WTC11 (cell line): ENCODE results near the gene ATP11A. TPM values are rescaled to one million over a fixed set of nuclear protein-coding genes. Genes with fewer than 3 reads are reported as not detected.

Source experiments
- ATAC-seq: fragments of 200-7000 bp; cut with Tn5 transposase; 2 replicates; pipeline ENCODE4 v1.10.0; 2021; ENCODE audit warnings: mild to moderate bottlenecking, moderate library complexity
- CTCF ChIA-PET: fragments of 300-600 bp; sonication (Branson Sonifier 250); formaldehyde crosslinking; loops from one replicate; lab custom pipeline; 2021; ENCODE audit warnings: antibody characterized with exemption; lab: Charles Lee
- POLR2A ChIA-PET: fragments of 350-600 bp; sonication (Branson Sonifier 250); formaldehyde crosslinking; loops from one replicate; lab custom pipeline; 2021; ENCODE audit warnings: antibody characterized with exemption; lab: Charles Lee
- DNase-seq: peaks from one replicate; pipeline ENCODE4 v3.0.0; 2021; ENCODE audit warnings: low spot score
- H3K27ac Mint-ChIP-seq: 2 replicates; pipeline ENCODE4 v1.8.0; 2021; ENCODE audit warnings: mixed read lengths
- H3K27me3 Mint-ChIP-seq: 2 replicates; pipeline ENCODE4 v1.8.0; 2021; ENCODE audit warnings: low read depth, mild to moderate bottlenecking, moderate library complexity, mixed read lengths
- H3K36me3 Mint-ChIP-seq: 2 replicates; pipeline ENCODE4 v1.8.0; 2021; ENCODE audit warnings: mixed read lengths
- H3K4me1 Mint-ChIP-seq: 2 replicates; pipeline ENCODE4 v1.8.0; 2022; ENCODE audit warnings: mixed read lengths
- H3K4me3 Mint-ChIP-seq: 2 replicates; pipeline ENCODE4 v1.8.0; 2021; ENCODE audit warnings: mild to moderate bottlenecking, moderate library complexity, mixed read lengths
- H3K9me3 Mint-ChIP-seq: 2 replicates; pipeline ENCODE4 v1.8.0; 2021; ENCODE audit warnings: mixed read lengths
- CREM ChIP-seq: sonication (generic); formaldehyde crosslinking; IDR thresholded peaks from 2 replicates; pipeline ENCODE4 v1.8.1; 2022; ENCODE audit warnings: mild to moderate bottlenecking, missing genetic modification reagents, moderate library complexity
- ETV6 ChIP-seq: sonication (generic); formaldehyde crosslinking; IDR thresholded peaks from 2 replicates; pipeline ENCODE4 v1.8.1; 2022; ENCODE audit warnings: mild to moderate bottlenecking, missing genetic modification reagents
- FOXP1 ChIP-seq: sonication (generic); formaldehyde crosslinking; IDR thresholded peaks from 2 replicates; pipeline ENCODE4 v1.8.0; 2022; ENCODE audit warnings: missing genetic modification reagents, mild to moderate bottlenecking, moderate library complexity, borderline replicate concordance
- GTF2I ChIP-seq: fragments of 250-450 bp; sonication (Bioruptor Pico); conservative IDR thresholded peaks from 2 replicates; pipeline ENCODE4 v1.4.0; 2021; ENCODE audit warnings: mild to moderate bottlenecking
- IRF2 ChIP-seq: sonication (generic); formaldehyde crosslinking; IDR thresholded peaks from 2 replicates; pipeline ENCODE4 v1.8.0; 2022; ENCODE audit warnings: low read depth, missing genetic modification reagents, borderline replicate concordance
- JAZF1 ChIP-seq: fragments of 250-450 bp; sonication (Bioruptor Pico); IDR thresholded peaks from 2 replicates; pipeline ENCODE4 v1.9.0; 2021; ENCODE audit warnings: moderate library complexity, mild to moderate bottlenecking, inconsistent platforms
- KAT7 ChIP-seq: sonication (generic); formaldehyde crosslinking; IDR thresholded peaks from 2 replicates; pipeline ENCODE4 v1.8.1; 2023; ENCODE audit warnings: missing genetic modification reagents, mild to moderate bottlenecking, borderline replicate concordance
- NR1H2 ChIP-seq: sonication (generic); formaldehyde crosslinking; IDR thresholded peaks from 2 replicates; pipeline ENCODE4 v1.9.0; 2021; ENCODE audit warnings: mild to moderate bottlenecking, moderate library complexity, missing genetic modification reagents
- OVOL2 ChIP-seq: fragments of 250-450 bp; sonication (Bioruptor Pico); IDR thresholded peaks from 2 replicates; pipeline ENCODE4 v1.9.0; 2021; ENCODE audit warnings: mild to moderate bottlenecking, borderline replicate concordance
- SMAD4 ChIP-seq: sonication (generic); formaldehyde crosslinking; IDR thresholded peaks from 2 replicates; pipeline ENCODE4 v1.8.0; 2022; ENCODE audit warnings: mild to moderate bottlenecking, missing genetic modification reagents
- ZNF219 ChIP-seq: sonication (generic); formaldehyde crosslinking; IDR thresholded peaks from 2 replicates; pipeline ENCODE4 v1.8.0; 2023; ENCODE audit warnings: missing genetic modification reagents, mild to moderate bottlenecking, borderline replicate concordance
- ZNF423 ChIP-seq: fragments of 250-450 bp; sonication (Bioruptor Pico); IDR thresholded peaks from 2 replicates; pipeline ENCODE4 v2.1.2; 2022; ENCODE audit warnings: mild to moderate bottlenecking, moderate library complexity
- total RNA-seq: library from RNA; stranded (reverse); gene quantifications from 3 replicates; pipeline ENCODE4 v1.2.3, GENCODE V29; 2021
- TF ChIP-seq, protein P1 (sequence below): fragments of 250-450 bp; sonication (Bioruptor Pico); IDR thresholded peaks from 2 replicates; pipeline ENCODE4 v1.9.0; 2021; ENCODE audit warnings: mild to moderate bottlenecking, borderline replicate concordance
- TF ChIP-seq, protein P2 (sequence below): fragments of 250-450 bp; sonication (Bioruptor Pico); IDR thresholded peaks from 2 replicates; pipeline ENCODE4 v1.9.0; 2021; ENCODE audit warnings: mild to moderate bottlenecking
- TF ChIP-seq, protein P3 (sequence below): sonication (generic); formaldehyde crosslinking; IDR thresholded peaks from 2 replicates; pipeline ENCODE4 v1.8.1; 2022; ENCODE audit warnings: missing genetic modification reagents, borderline replicate concordance
- TF ChIP-seq, protein P4 (sequence below): sonication (generic); formaldehyde crosslinking; IDR thresholded peaks from 2 replicates; pipeline ENCODE4 v1.8.1; 2022; ENCODE audit warnings: mild to moderate bottlenecking, moderate library complexity, missing genetic modification reagents
- TF ChIP-seq, protein P5 (sequence below): sonication (generic); formaldehyde crosslinking; IDR thresholded peaks from 2 replicates; pipeline ENCODE4 v1.8.1; 2023; ENCODE audit warnings: mild to moderate bottlenecking, missing genetic modification reagents
- TF ChIP-seq, protein P6 (sequence below): sonication (generic); formaldehyde crosslinking; IDR thresholded peaks from 2 replicates; pipeline ENCODE4 v1.8.0; 2022; ENCODE audit warnings: mild to moderate bottlenecking, missing genetic modification reagents
- TF ChIP-seq, protein P7 (sequence below): sonication (generic); formaldehyde crosslinking; IDR thresholded peaks from 2 replicates; pipeline ENCODE4 v1.8.1; 2022; ENCODE audit warnings: low read depth, mild to moderate bottlenecking, moderate library complexity, missing genetic modification reagents, borderline replicate concordance
- TF ChIP-seq, protein P8 (sequence below): sonication (generic); formaldehyde crosslinking; IDR thresholded peaks from 2 replicates; pipeline ENCODE4 v1.8.0; 2022; ENCODE audit warnings: mild to moderate bottlenecking, missing genetic modification reagents
- TF ChIP-seq, protein P9 (sequence below): sonication (generic); formaldehyde crosslinking; IDR thresholded peaks from 2 replicates; pipeline ENCODE4 v1.8.0; 2022; ENCODE audit warnings: mild to moderate bottlenecking, missing genetic modification reagents

ATP11A gene
- total RNA-seq, 1 experiment from 2014 or later = 100 TPM

DNA sequence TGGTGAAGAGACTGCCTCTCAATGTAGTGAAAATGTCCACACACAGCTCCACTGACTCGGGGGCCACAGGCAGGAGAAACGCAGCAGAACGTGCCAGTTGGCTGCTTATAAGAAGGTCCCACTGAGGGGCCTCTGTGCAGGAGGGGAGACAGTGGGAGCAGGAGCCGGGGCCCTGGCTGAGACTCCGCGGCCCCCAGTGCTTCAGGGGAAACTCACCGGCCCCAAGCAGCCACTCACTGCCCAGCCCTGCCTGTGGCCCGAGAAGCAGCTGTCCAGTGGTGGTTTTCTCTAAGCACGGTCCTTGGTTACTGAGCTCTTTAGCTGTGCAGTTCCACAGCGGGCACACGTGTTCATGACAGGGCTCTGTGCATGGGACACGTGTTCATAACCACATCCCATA, 187.2 kb downstream of the ATP11A start:
- no peak for ATAC-seq

DNA sequence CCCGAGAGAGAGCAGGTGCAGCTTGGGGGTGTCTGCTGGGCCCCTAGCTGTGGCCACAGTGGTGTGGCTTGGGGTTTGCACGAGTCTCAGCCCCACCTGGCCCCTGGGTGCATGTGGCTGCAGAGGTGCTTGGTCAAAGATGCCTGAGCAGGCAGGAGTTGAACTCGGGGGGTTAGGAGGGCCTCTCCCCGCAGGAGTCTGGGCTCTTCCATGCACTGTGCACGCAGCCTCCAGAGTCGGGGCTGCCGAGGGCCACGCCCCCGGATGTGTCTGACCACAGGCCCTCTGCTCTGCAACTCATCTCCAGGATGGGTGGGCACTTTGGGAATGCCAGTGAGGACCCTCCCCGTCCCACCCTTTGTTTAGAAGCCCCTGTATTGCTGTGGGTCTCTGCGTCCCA, 187.7 kb downstream of the ATP11A start:
- ChIA-PET POLR2A (no interaction called here), CTCF (no interaction called here)
- peaks cover 41% of the 10 kb centered on the region for H3K36me3 Mint-ChIP-seq
- TF ChIP-seq, protein P1, sequence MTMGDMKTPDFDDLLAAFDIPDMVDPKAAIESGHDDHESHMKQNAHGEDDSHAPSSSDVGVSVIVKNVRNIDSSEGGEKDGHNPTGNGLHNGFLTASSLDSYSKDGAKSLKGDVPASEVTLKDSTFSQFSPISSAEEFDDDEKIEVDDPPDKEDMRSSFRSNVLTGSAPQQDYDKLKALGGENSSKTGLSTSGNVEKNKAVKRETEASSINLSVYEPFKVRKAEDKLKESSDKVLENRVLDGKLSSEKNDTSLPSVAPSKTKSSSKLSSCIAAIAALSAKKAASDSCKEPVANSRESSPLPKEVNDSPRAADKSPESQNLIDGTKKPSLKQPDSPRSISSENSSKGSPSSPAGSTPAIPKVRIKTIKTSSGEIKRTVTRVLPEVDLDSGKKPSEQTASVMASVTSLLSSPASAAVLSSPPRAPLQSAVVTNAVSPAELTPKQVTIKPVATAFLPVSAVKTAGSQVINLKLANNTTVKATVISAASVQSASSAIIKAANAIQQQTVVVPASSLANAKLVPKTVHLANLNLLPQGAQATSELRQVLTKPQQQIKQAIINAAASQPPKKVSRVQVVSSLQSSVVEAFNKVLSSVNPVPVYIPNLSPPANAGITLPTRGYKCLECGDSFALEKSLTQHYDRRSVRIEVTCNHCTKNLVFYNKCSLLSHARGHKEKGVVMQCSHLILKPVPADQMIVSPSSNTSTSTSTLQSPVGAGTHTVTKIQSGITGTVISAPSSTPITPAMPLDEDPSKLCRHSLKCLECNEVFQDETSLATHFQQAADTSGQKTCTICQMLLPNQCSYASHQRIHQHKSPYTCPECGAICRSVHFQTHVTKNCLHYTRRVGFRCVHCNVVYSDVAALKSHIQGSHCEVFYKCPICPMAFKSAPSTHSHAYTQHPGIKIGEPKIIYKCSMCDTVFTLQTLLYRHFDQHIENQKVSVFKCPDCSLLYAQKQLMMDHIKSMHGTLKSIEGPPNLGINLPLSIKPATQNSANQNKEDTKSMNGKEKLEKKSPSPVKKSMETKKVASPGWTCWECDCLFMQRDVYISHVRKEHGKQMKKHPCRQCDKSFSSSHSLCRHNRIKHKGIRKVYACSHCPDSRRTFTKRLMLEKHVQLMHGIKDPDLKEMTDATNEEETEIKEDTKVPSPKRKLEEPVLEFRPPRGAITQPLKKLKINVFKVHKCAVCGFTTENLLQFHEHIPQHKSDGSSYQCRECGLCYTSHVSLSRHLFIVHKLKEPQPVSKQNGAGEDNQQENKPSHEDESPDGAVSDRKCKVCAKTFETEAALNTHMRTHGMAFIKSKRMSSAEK (CRISPR knock-in tag) = no peak
- TF ChIP-seq SMAD4 (CRISPR knock-in tag) (no peak), KAT7 (CRISPR knock-in tag) (no peak)
- TF ChIP-seq, protein P2, sequence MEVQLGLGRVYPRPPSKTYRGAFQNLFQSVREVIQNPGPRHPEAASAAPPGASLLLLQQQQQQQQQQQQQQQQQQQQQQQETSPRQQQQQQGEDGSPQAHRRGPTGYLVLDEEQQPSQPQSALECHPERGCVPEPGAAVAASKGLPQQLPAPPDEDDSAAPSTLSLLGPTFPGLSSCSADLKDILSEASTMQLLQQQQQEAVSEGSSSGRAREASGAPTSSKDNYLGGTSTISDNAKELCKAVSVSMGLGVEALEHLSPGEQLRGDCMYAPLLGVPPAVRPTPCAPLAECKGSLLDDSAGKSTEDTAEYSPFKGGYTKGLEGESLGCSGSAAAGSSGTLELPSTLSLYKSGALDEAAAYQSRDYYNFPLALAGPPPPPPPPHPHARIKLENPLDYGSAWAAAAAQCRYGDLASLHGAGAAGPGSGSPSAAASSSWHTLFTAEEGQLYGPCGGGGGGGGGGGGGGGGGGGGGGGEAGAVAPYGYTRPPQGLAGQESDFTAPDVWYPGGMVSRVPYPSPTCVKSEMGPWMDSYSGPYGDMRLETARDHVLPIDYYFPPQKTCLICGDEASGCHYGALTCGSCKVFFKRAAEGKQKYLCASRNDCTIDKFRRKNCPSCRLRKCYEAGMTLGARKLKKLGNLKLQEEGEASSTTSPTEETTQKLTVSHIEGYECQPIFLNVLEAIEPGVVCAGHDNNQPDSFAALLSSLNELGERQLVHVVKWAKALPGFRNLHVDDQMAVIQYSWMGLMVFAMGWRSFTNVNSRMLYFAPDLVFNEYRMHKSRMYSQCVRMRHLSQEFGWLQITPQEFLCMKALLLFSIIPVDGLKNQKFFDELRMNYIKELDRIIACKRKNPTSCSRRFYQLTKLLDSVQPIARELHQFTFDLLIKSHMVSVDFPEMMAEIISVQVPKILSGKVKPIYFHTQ (CRISPR knock-in tag) = no peak
- TF ChIP-seq, protein P3, sequence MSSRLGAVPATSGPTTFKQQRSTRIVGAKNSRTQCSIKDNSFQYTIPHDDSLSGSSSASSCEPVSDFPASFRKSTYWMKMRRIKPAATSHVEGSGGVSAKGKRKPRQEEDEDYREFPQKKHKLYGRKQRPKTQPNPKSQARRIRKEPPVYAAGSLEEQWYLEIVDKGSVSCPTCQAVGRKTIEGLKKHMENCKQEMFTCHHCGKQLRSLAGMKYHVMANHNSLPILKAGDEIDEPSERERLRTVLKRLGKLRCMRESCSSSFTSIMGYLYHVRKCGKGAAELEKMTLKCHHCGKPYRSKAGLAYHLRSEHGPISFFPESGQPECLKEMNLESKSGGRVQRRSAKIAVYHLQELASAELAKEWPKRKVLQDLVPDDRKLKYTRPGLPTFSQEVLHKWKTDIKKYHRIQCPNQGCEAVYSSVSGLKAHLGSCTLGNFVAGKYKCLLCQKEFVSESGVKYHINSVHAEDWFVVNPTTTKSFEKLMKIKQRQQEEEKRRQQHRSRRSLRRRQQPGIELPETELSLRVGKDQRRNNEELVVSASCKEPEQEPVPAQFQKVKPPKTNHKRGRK (CRISPR knock-in tag) = no peak
- TF ChIP-seq, protein P4, sequence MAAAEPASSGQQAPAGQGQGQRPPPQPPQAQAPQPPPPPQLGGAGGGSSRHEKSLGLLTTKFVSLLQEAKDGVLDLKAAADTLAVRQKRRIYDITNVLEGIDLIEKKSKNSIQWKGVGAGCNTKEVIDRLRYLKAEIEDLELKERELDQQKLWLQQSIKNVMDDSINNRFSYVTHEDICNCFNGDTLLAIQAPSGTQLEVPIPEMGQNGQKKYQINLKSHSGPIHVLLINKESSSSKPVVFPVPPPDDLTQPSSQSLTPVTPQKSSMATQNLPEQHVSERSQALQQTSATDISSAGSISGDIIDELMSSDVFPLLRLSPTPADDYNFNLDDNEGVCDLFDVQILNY (CRISPR knock-in tag) = no peak
- TF ChIP-seq, protein P5, sequence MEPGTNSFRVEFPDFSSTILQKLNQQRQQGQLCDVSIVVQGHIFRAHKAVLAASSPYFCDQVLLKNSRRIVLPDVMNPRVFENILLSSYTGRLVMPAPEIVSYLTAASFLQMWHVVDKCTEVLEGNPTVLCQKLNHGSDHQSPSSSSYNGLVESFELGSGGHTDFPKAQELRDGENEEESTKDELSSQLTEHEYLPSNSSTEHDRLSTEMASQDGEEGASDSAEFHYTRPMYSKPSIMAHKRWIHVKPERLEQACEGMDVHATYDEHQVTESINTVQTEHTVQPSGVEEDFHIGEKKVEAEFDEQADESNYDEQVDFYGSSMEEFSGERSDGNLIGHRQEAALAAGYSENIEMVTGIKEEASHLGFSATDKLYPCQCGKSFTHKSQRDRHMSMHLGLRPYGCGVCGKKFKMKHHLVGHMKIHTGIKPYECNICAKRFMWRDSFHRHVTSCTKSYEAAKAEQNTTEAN (CRISPR knock-in tag) = no peak

More for the DNA sequence above, 187.2 kb downstream of the ATP11A start:
- Mint-ChIP-seq H3K27me3 (no peaks in the 10 kb centered on the region), H3K27ac (no peak overlapping the region), H3K4me1 (peaks cover 5% of the 10 kb centered on the region; the same call in 1 of the 2 replicates), H3K4me3 (no peak overlapping the region), H3K36me3 (peaks cover 46% of the 10 kb centered on the region), H3K9me3 (peaks cover 6% of the 10 kb centered on the region; the same call in 1 of the 2 replicates)
- ChIA-PET POLR2A (no interaction called here), CTCF (no interaction called here)
- no peak for DNase-seq
- TF ChIP-seq CREM (no peak), IRF2 (CRISPR knock-in tag) (no peak), ZNF219 (no peak), ZNF423 (CRISPR knock-in tag) (no peak), FOXP1 (CRISPR knock-in tag) (no peak), OVOL2 (no peak), NR1H2 (CRISPR knock-in tag) (no peak), ETV6 (CRISPR knock-in tag) (no peak), GTF2I (CRISPR knock-in tag) (no peak), JAZF1 (no peak), SMAD4 (CRISPR knock-in tag) (no peak)
- TF ChIP-seq, protein P6, sequence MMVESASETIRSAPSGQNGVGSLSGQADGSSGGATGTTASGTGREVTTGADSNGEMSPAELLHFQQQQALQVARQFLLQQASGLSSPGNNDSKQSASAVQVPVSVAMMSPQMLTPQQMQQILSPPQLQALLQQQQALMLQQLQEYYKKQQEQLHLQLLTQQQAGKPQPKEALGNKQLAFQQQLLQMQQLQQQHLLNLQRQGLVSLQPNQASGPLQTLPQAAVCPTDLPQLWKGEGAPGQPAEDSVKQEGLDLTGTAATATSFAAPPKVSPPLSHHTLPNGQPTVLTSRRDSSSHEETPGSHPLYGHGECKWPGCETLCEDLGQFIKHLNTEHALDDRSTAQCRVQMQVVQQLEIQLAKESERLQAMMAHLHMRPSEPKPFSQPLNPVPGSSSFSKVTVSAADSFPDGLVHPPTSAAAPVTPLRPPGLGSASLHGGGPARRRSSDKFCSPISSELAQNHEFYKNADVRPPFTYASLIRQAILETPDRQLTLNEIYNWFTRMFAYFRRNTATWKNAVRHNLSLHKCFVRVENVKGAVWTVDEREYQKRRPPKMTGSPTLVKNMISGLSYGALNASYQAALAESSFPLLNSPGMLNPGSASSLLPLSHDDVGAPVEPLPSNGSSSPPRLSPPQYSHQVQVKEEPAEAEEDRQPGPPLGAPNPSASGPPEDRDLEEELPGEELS (CRISPR knock-in tag) = no peak
- TF ChIP-seq, protein P7, sequence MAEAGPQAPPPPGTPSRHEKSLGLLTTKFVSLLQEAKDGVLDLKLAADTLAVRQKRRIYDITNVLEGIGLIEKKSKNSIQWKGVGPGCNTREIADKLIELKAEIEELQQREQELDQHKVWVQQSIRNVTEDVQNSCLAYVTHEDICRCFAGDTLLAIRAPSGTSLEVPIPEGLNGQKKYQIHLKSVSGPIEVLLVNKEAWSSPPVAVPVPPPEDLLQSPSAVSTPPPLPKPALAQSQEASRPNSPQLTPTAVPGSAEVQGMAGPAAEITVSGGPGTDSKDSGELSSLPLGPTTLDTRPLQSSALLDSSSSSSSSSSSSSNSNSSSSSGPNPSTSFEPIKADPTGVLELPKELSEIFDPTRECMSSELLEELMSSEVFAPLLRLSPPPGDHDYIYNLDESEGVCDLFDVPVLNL (CRISPR knock-in tag) = no peak
- TF ChIP-seq, protein P8, sequence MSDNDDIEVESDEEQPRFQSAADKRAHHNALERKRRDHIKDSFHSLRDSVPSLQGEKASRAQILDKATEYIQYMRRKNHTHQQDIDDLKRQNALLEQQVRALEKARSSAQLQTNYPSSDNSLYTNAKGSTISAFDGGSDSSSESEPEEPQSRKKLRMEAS (CRISPR knock-in tag) = no peak
- TF ChIP-seq, protein P5 (CRISPR knock-in tag) = no peak
- TF ChIP-seq, protein P9, sequence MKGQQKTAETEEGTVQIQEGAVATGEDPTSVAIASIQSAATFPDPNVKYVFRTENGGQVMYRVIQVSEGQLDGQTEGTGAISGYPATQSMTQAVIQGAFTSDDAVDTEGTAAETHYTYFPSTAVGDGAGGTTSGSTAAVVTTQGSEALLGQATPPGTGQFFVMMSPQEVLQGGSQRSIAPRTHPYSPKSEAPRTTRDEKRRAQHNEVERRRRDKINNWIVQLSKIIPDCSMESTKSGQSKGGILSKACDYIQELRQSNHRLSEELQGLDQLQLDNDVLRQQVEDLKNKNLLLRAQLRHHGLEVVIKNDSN (CRISPR knock-in tag) = no peak
- TF ChIP-seq, all 79 proteins: peak for 0

More for the DNA sequence above, 187.7 kb downstream of the ATP11A start:
- DNase-seq (no peak), ATAC-seq (no peak)
- Mint-ChIP-seq H3K9me3 (peaks cover 6% of the 10 kb centered on the region; the same call in 1 of the 2 replicates), H3K27ac (no peak overlapping the region), H3K4me1 (peaks cover 5% of the 10 kb centered on the region; the same call in 1 of the 2 replicates), H3K4me3 (no peak overlapping the region), H3K27me3 (no peaks in the 10 kb centered on the region)
